H1 (cell line): Measurements from ENCODE around the gene USP17L10. TPM values are rescaled to one million over a fixed set of nuclear protein-coding genes. Genes with fewer than 3 reads are reported as not detected.
"Not testable (repeated sequence)": the region's sequence is repeated elsewhere in the genome, so short reads cannot be mapped to it uniquely, and the experiment has no call there.

Source experiments
- CTCF ChIA-PET: fragments of 300-600 bp; sonication (Branson Sonifier 250); formaldehyde crosslinking; loops from one replicate; lab custom pipeline; 2021; ENCODE audit not compliant: partially characterized antibody; lab: Charles Lee
- POLR2A ChIA-PET: fragments of 300-600 bp; sonication (Branson Sonifier 250); formaldehyde crosslinking; loops from one replicate; lab custom pipeline; 2021; ENCODE audit warnings: inconsistent platforms; ENCODE audit not compliant: partially characterized antibody; lab: Charles Lee
- DNase-seq, 2 experiments: peaks; one replicate each; pipeline versions ENCODE4 v3.0.0 to v3.0.0-alpha.2; 2010 to 2022; ENCODE audit warnings: low spot score in 2 of 2, low read depth in 1 of 2, mixed read lengths in 1 of 2
- FAIRE-seq: peaks from 2 replicates; lab custom pipeline; 2011; peaks lifted over from hg19 to GRCh38; lab: Jason Lieb, UNC
- H2AFZ ChIP-seq: 2 replicates; pipeline ENCODE4 v1.8.1; 2012; ENCODE audit warnings: low read length, inconsistent platforms
- H2AK5ac ChIP-seq: 2 replicates; pipeline ENCODE4 v1.6.1; 2013; ENCODE audit warnings: low read depth, low read length
- H2BK120ac ChIP-seq: replicated peaks from 2 replicates; pipeline ENCODE3; 2013; ENCODE audit warnings: low read depth, low read length, inconsistent platforms
- H2BK12ac ChIP-seq: 2 replicates; pipeline ENCODE4 v1.6.1; 2013; ENCODE audit warnings: low read depth, low read length
- H2BK15ac ChIP-seq: 2 replicates; pipeline ENCODE4 v1.6.1; 2013; ENCODE audit warnings: low read length
- H2BK20ac ChIP-seq: 2 replicates; pipeline ENCODE4 v1.6.1; 2013; ENCODE audit warnings: low read length
- H2BK5ac ChIP-seq: 2 replicates; pipeline ENCODE4 v1.6.1; 2013; ENCODE audit warnings: low read depth, low read length
- H3K14ac ChIP-seq: 2 replicates; pipeline ENCODE4 v1.6.1; 2013; ENCODE audit warnings: inconsistent platforms; ENCODE audit not compliant: insufficient read length
- H3K18ac ChIP-seq: 2 replicates; pipeline ENCODE4 v1.6.1; 2013; ENCODE audit warnings: low read length; ENCODE audit errors: extremely low read depth
- H3K23ac ChIP-seq: 2 replicates; pipeline ENCODE4 v1.6.1; 2013; ENCODE audit warnings: inconsistent platforms; ENCODE audit not compliant: insufficient read length
- H3K23me2 ChIP-seq: 2 replicates; pipeline ENCODE4 v1.6.1; 2013; ENCODE audit warnings: low read depth, low read length
- H3K27ac ChIP-seq: 2 replicates; pipeline ENCODE4 v1.6.1; 2011; ENCODE audit warnings: low read depth, low read length, inconsistent platforms
- H3K27me3 ChIP-seq, 4 experiments: replicated peaks in 1 of 4; 1 replicate in 1 of 4; 2 replicates in 3 of 4; pipeline versions ENCODE4 v1.6.1 to v1.8.1; 2011 to 2013; ENCODE audit warnings: low read length in 3 of 4, mild to moderate bottlenecking in 3 of 4, inconsistent platforms in 2 of 4, mixed read lengths in 2 of 4, moderate library complexity in 1 of 4; ENCODE audit not compliant: control insufficient read depth in 3 of 4, insufficient read depth in 3 of 4; ENCODE audit errors: extremely low read depth in 1 of 4
- H3K36me3 ChIP-seq, 4 experiments: 2 replicates each; pipeline versions ENCODE4 v1.6.1 to v1.8.1; 2011 to 2013; ENCODE audit warnings: mild to moderate bottlenecking in 4 of 4, low read length in 3 of 4, moderate library complexity in 2 of 4, control low read depth in 1 of 4, inconsistent platforms in 1 of 4; ENCODE audit not compliant: insufficient read depth in 4 of 4, control insufficient read depth in 2 of 4
- H3K4ac ChIP-seq: replicated peaks from 2 replicates; pipeline ENCODE3; 2013; ENCODE audit warnings: low read length, low read depth, mixed read lengths, inconsistent platforms; ENCODE audit not compliant: insufficient read length
- H3K4me1 ChIP-seq, 4 experiments: replicated peaks in 1 of 4; 1 replicate in 1 of 4; 2 replicates in 3 of 4; pipeline versions ENCODE4 v1.6.1 to v1.8.1; 2011 to 2013; ENCODE audit warnings: low read length in 3 of 4, inconsistent platforms in 2 of 4, mixed read lengths in 1 of 4; ENCODE audit not compliant: insufficient read depth in 4 of 4, control insufficient read depth in 3 of 4
- H3K4me2 ChIP-seq, 2 experiments: 2 replicates each; pipeline versions ENCODE4 v1.6.1 to v1.8.1; 2011 to 2013; ENCODE audit warnings: low read depth in 2 of 2, low read length in 2 of 2, control low read depth in 1 of 2, inconsistent platforms in 1 of 2, mild to moderate bottlenecking in 1 of 2; ENCODE audit not compliant: insufficient read depth in 1 of 2
- H3K4me3 ChIP-seq, 4 experiments: fragments of 200-600, 300-600 bp in 1 of 4; sonication (generic), shearing (Covaris generic), sonication (Bioruptor Twin) in 1 of 4; 2 replicates each; pipeline versions ENCODE4 v1.5.1 to v1.8.1; 2011 to 2016; ENCODE audit warnings: low read length in 4 of 4, low read depth in 3 of 4, control low read depth in 2 of 4, inconsistent platforms in 2 of 4, mild to moderate bottlenecking in 2 of 4, mixed read lengths in 1 of 4, moderate library complexity in 1 of 4; ENCODE audit not compliant: insufficient read depth in 2 of 4; ENCODE audit errors: extremely low read depth in 1 of 4
- H3K56ac ChIP-seq: replicated peaks from 2 replicates; pipeline ENCODE3; 2013; ENCODE audit warnings: low read depth, mild to moderate bottlenecking, mixed read lengths, low read length, inconsistent platforms; ENCODE audit not compliant: insufficient read length
- H3K79me1 ChIP-seq: 2 replicates; pipeline ENCODE4 v1.6.1; 2013; ENCODE audit warnings: low read depth, low read length, control low read depth
- H3K79me2 ChIP-seq, 2 experiments: 2 replicates each; pipeline versions ENCODE4 v1.6.1 to v1.8.1; 2012 to 2013; ENCODE audit warnings: low read length in 2 of 2, mild to moderate bottlenecking in 2 of 2, inconsistent platforms in 1 of 2; ENCODE audit not compliant: insufficient read depth in 2 of 2, control insufficient read depth in 1 of 2
- H3K9ac ChIP-seq, 4 experiments: replicated peaks in 1 of 4; 1 replicate in 1 of 4; 2 replicates in 3 of 4; pipeline versions ENCODE4 v1.6.1 to v1.8.1; 2011 to 2013; ENCODE audit warnings: low read depth in 3 of 4, low read length in 3 of 4, control low read depth in 2 of 4, mild to moderate bottlenecking in 2 of 4, moderate library complexity in 2 of 4, inconsistent platforms in 1 of 4; ENCODE audit errors: extremely low read depth in 1 of 4
- H3K9me3 ChIP-seq, 2 experiments: 2 replicates each; pipeline versions ENCODE4 v1.6.1 to v1.8.1; 2012 to 2013; ENCODE audit warnings: mild to moderate bottlenecking in 2 of 2, moderate library complexity in 2 of 2, control low read depth in 1 of 2, inconsistent platforms in 1 of 2, low read depth in 1 of 2, low read length in 1 of 2, mixed read lengths in 1 of 2; ENCODE audit not compliant: insufficient read depth in 2 of 2
- H4K20me1 ChIP-seq, 2 experiments: replicated peaks in 1 of 2; 2 replicates each; pipeline versions ENCODE3 to v1.8.1; 2011 to 2013; ENCODE audit warnings: inconsistent platforms in 2 of 2, low read length in 2 of 2, mild to moderate bottlenecking in 1 of 2; ENCODE audit not compliant: insufficient read depth in 2 of 2, control insufficient read depth in 1 of 2
- H4K5ac ChIP-seq: 2 replicates; pipeline ENCODE4 v1.6.1; 2013; ENCODE audit warnings: low read length, low read depth, mixed read lengths, inconsistent platforms; ENCODE audit not compliant: insufficient read length
- H4K8ac ChIP-seq: 2 replicates; pipeline ENCODE4 v1.8.0; 2013; ENCODE audit warnings: mild to moderate bottlenecking, moderate library complexity, low read length, inconsistent platforms; ENCODE audit not compliant: insufficient read depth; ENCODE audit errors: extremely low read depth
- H4K91ac ChIP-seq: replicated peaks from 2 replicates; pipeline ENCODE3; 2013; ENCODE audit warnings: low read length, mixed read lengths, inconsistent platforms; ENCODE audit not compliant: insufficient read length
- WGBS, 2 experiments: shearing (Covaris generic) in 1 of 2; methylation state at CpG; one replicate each; pipeline versions ENCODE4 v1.1.6 to v1.1.7; 2013 to 2015; ENCODE audit warnings: low lambda C conversion rate in 2 of 2, mixed read lengths in 2 of 2, inconsistent platforms in 1 of 2, low coverage in 1 of 2, missing lambda C conversion rate in 1 of 2; ENCODE audit not compliant: insufficient replicate concordance in 2 of 2, insufficient coverage in 1 of 2, insufficient read length in 1 of 2; ENCODE audit errors: extremely low coverage in 1 of 2, missing lambda C conversion rate in 1 of 2; 5-methylcytosine and 5-hydroxymethylcytosine counted together
- polyA plus RNA-seq, 7 experiments: library from polyadenylated mRNA; depleted of rRNA in 3 of 7; stranded (reverse) in 5 of 7; unstranded in 2 of 7; fragments of >200 nt in 5 of 7; fragments of 200-250 nt in 2 of 7; gene quantifications; 1 replicate in 5 of 7; 2 replicates in 1 of 7; 4 replicates in 1 of 7; pipeline versions ENCODE4 v1.2.1 to v1.2.3, GENCODE V29; 2011 to 2013; ENCODE audit warnings: missing spikeins in 2 of 7, mixed read lengths in 2 of 7
- total RNA-seq: library from RNA; stranded (reverse); fragmentation: NEBNext Ultra II Directional; extraction: Animal tissue kit (Norgen Biotek cat#: 25700); gene quantifications from 2 replicates; pipeline ENCODE4 v1.2.1, GENCODE V29; 2021

The USP17L10 gene
- total and polyA plus RNA-seq, 2 of the 8 experiments (the other 6 are each of a cell fraction or from before 2014, with no cell fraction given): not detected

DNA sequence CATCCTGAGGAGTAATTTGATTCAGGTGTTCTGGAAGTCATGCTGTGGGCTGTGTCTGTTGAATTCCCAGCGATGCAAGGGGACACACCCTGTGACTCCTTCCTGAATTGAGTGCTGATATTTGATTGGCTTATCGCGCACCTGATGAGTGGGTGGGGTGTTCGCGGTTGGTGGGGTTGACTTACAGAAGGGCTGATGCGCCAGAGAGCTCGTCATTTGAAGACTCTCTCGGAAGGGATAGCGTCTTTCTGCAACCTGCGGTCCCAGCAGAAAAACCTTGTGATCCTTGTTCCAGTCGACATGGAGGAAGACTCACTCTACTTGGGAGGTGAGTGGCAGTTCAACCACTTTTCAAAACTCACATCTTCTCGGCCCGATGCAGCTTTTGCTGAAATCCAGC lies 42.6 kb downstream of the USP17L10 start, which contains the start of gene USP17L19:
Gene USP17L19, plus strand, starts transcription at position 301 of the 400 bp plus-strand sequence. Its CDS starts 0 bp downstream, at position 301.
- H2BK20ac ChIP-seq, H3K9ac ChIP-seq, H3K79me2 ChIP-seq, H4K8ac ChIP-seq, H3K14ac ChIP-seq, DNase-seq, H4K20me1 ChIP-seq, H2BK12ac ChIP-seq, H3K79me1 ChIP-seq, H3K9me3 ChIP-seq, H3K4me3 ChIP-seq, H3K23ac ChIP-seq, H3K18ac ChIP-seq, H3K4ac ChIP-seq, FAIRE-seq, H2BK5ac ChIP-seq, H2BK120ac ChIP-seq, H2AFZ ChIP-seq, H4K5ac ChIP-seq, H4K91ac ChIP-seq, H3K4me2 ChIP-seq, CTCF ChIA-PET, H3K23me2 ChIP-seq, H3K56ac ChIP-seq, POLR2A ChIA-PET, H3K27ac ChIP-seq, H3K27me3 ChIP-seq, H2AK5ac ChIP-seq, H3K36me3 ChIP-seq, H2BK15ac ChIP-seq, H3K4me1 ChIP-seq: not testable (repeated sequence)
- WGBS, 2 experiments: no CpG with 5 or more reads among the region's 13 CpGs

DNA sequence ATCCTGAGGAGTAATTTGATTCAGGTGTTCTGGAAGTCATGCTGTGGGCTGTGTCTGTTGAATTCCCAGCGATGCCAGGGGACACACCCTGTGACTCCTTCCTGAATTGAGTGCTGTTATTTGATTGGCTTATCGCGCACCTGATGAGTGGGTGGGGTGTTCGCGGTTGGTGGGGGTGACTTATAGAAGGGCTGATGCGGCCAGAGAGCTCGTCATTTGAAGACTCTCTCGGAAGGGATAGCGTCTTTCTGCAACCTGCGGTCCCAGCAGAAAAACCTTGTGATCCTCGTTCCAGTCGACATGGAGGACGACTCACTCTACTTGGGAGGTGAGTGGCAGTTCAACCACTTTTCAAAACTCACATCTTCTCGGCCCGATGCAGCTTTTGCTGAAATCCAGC lies 47.4 kb downstream of the USP17L10 start, which contains the start of gene USP17L20:
Gene USP17L20, plus strand, starts transcription at position 301 of the 400 bp plus-strand sequence. Its CDS starts 0 bp downstream, at position 301.
- H4K8ac ChIP-seq, H3K14ac ChIP-seq, H3K4me2 ChIP-seq, H3K18ac ChIP-seq, H2AK5ac ChIP-seq, H3K4ac ChIP-seq, H3K9ac ChIP-seq, H2BK120ac ChIP-seq, H3K23me2 ChIP-seq, H2BK5ac ChIP-seq, H3K4me3 ChIP-seq, POLR2A ChIA-PET, H3K79me1 ChIP-seq, H3K36me3 ChIP-seq, H2BK15ac ChIP-seq, H2BK20ac ChIP-seq, H2AFZ ChIP-seq, H3K79me2 ChIP-seq, H4K91ac ChIP-seq, FAIRE-seq, H3K23ac ChIP-seq, H2BK12ac ChIP-seq, H3K4me1 ChIP-seq, H3K27me3 ChIP-seq, H3K9me3 ChIP-seq, H3K56ac ChIP-seq, H4K20me1 ChIP-seq, DNase-seq, H4K5ac ChIP-seq, CTCF ChIA-PET, H3K27ac ChIP-seq: not testable (repeated sequence)
- whole genome bisulfite sequencing, 2 experiments: no CpG with 5 or more reads among the region's 15 CpGs
